Measurements from ENCODE around the gene FAM124B. TPM values are rescaled to one million over a fixed set of nuclear protein-coding genes. Genes with fewer than 3 reads are reported as not detected.
A peak's percentile ranks its signal among the peaks of the same experiment; 100 is the strongest.

Gene FAM124B
- total RNA-seq, result 1.2 TPM
- long read RNA-seq, partial matches to known transcripts, result 0 of 2 reads
- long read RNA-seq, other reads (novel, unspliced or antisense), result 0 of 2 reads

DNA sequence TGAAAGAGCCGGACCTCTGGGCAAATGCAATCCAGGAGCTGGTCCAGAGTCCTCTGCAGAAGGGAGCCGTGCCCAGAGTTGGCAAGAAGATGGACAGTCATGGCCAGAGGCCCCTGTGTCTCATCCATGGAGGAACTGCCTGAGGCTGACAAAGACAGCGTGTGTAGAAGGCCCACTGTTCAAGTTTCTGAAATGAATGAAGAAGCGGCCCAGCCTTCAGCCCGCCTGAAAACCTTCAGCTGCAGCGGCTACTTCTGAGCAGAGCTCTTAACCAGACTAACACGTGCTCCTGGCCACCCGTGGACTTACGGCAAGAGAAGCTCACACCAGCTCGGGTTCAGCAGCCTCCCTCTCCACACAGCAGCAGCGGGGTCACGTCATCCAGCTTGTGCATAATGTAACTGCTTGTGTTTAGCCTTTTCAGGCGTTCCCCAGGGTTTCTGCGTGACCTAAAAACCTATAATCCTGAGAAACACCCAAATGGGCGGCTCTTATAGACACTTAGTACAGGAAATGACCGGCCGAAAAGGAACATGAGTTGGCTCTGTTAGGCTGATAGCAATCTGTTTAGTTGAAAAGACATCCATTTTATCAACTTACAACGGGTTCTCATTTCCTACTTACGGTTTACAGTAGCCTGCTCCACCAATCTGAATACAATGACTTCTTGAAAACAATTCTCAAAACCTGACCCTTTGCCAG is at the start of gene FAM124B:
TSS of gene FAM124B (minus strand) at position 467 of the 702 bp plus-strand sequence. CDS start at position 128, 339 bp downstream.
- intact Hi-C loops (cut with micrococcal nuclease), result loop anchor here (2.0 kb wide), 1 partner anchor 25 kb away; no protein-coding TSS in a partner anchor
- ATAC-seq (peak; percentile 92), DNase-seq (peak; percentile 71)

GRCh38 chr2:224449212-224450147 is 47.6 kb upstream of the FAM124B start:
- no peak for DNase-seq
- ATAC-seq, result no peak
- intact Hi-C loops (cut with micrococcal nuclease), result loop anchor here (5.0 kb wide), 1 partner anchor 92 kb away; no protein-coding TSS in a partner anchor

GRCh38 chr2:224448236-224448635 is 46.3 kb upstream of the FAM124B start:
- ATAC-seq (no peak), DNase-seq (no peak)
- intact Hi-C loops (cut with micrococcal nuclease), result loop anchor here (5.0 kb wide), 1 partner anchor 91 kb away; no protein-coding TSS in a partner anchor

- ATAC-seq (no peak), DNase-seq (no peak)
- intact Hi-C loops (cut with micrococcal nuclease), result loop anchor here (5.0 kb wide), 1 partner anchor 87 kb away; no protein-coding TSS in a partner anchor
Observed at GRCh38 chr2:224444783-224445182, 42.9 kb upstream of the FAM124B start.

GRCh38 chr2:224444021-224444420 is 42.1 kb upstream of the FAM124B start:
- no peak for DNase-seq
- intact Hi-C loops (cut with micrococcal nuclease), result no loop called here
- ATAC-seq, result no peak

- peak; percentile 34 for DNase-seq
- peak; percentile 31 for ATAC-seq
- intact Hi-C loops (cut with micrococcal nuclease), result no loop called here
Observed at GRCh38 chr2:224442071-224442967, 40.4 kb upstream of the FAM124B start.

DNA sequence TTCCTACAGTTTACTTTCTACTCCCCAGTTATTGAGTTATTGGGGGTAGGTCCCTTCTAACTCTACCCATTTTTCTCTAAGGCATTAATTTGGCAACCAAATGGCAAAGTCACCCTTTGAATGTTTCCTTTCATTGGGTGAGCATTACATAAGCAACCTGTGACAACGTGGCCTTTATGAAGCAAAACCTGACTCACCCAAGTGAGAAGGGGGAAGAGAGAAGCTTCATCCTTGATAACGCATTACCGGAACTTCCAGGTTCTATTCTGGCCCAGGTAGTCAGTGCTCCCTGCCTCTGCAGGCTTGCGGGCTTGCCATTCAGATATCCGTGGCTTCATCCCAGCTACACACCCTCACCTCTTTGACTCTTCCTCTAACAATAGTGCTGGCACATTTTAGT is 39.1 kb upstream of the FAM124B start:
- ATAC-seq, result no peak
- intact Hi-C loops (cut with micrococcal nuclease), result no loop called here

GRCh38 chr2:224438726-224439125 is 36.8 kb upstream of the FAM124B start:
- DNase-seq (no peak), ATAC-seq (no peak)
- intact Hi-C loops (cut with micrococcal nuclease), result no loop called here

More for the DNA sequence above, 39.1 kb upstream of the FAM124B start:
- no peak for DNase-seq

GRCh38 chr2:224436634-224437033 is 34.7 kb upstream of the FAM124B start:
- ATAC-seq (no peak), DNase-seq (no peak)
- intact Hi-C loops (cut with micrococcal nuclease), result no loop called here

GRCh38 chr2:224434618-224435017 is 32.7 kb upstream of the FAM124B start:
- ATAC-seq (no peak), DNase-seq (no peak)
- intact Hi-C loops (cut with micrococcal nuclease), result no loop called here

- ATAC-seq (no peak), DNase-seq (no peak)
- intact Hi-C loops (cut with micrococcal nuclease), result no loop called here
Observed at GRCh38 chr2:224433442-224433841, 31.5 kb upstream of the FAM124B start.

GRCh38 chr2:224432003-224432579 is 30.2 kb upstream of the FAM124B start:
- intact Hi-C loops (cut with micrococcal nuclease), result no loop called here
- ATAC-seq, result no peak
- DNase-seq, result no peak

DNA sequence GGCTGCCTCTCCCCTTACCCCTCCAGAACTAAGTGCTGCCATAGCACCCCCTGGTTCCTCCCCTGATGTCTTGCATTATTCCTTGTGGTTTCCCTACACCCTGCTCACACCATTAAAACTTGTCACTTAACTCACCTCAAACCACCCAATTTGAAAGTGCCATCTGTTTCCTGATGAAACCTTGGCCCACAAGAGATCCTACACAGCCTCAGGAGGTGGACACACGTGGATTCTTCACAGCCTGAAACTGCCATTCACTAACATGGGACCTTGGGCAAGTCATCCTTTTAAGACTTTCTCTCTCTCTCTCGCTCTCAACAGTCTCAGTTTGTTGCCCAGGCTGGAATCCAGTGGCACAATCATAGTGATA is 27.5 kb upstream of the FAM124B start:
- intact Hi-C loops (cut with micrococcal nuclease), result no loop called here
- no peak for ATAC-seq
- no peak for DNase-seq

GRCh38 chr2:224428787-224429440 is 27.0 kb upstream of the FAM124B start:
- intact Hi-C loops (cut with micrococcal nuclease), result no loop called here
- ATAC-seq (no peak), DNase-seq (no peak)

DNA sequence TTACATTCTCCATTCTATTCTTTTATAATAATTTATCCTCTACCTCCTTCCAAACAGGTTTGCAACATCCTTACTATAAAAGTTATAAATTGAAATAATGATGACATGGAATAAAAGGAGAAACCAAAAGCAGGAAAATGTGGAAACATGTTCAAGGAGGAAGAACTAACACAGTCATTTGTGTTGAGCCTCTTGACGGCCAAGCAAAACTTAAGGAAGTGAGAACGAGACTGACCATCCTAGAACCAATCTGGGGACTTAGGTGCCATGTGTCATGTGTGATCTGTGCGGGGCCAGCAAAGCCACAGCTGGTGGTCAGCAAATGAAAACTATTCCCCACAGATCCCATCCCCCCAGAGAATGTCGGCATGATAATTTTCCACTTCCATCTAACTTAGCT is 25.6 kb upstream of the FAM124B start:
- DNase-seq (no peak), ATAC-seq (no peak)
- intact Hi-C loops (cut with micrococcal nuclease), result no loop called here

GRCh38 chr2:224426656-224427055 is 24.7 kb upstream of the FAM124B start:
- no peak for ATAC-seq
- intact Hi-C loops (cut with micrococcal nuclease), result no loop called here

GRCh38 chr2:224421065-224421464 is 19.2 kb upstream of the FAM124B start:
- DNase-seq (no peak), ATAC-seq (no peak)
- intact Hi-C loops (cut with micrococcal nuclease), result no loop called here

More at GRCh38 chr2:224426656-224427055, 24.7 kb upstream of the FAM124B start:
- no peak for DNase-seq

DNA sequence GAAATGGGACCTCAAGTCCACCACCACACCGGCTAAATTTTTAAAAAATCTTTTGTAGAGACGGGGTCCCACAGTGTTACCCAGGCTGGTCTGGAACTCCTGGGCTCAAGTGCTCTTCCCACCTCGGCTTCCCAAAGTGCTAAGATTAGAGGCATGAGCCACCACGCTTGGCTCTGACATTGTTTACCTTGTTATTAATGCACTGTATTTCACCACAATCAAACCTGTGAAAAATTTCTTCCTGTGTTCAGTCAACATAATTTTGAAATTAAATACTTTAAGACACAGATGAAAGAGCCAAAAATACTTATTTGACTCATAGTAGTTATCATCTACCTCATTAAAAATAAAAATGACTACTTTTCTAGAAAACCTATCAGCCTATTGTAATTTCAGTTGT is 16.0 kb upstream of the FAM124B start:
- DNase-seq (no peak), ATAC-seq (no peak)
- intact Hi-C loops (cut with micrococcal nuclease), result no loop called here
